ENCODE measurements around the gene SLC6A8. TPM values are rescaled to one million over a fixed set of nuclear protein-coding genes. Genes with fewer than 3 reads are reported as not detected.
"Not testable (repeated sequence)": the region's sequence is repeated elsewhere in the genome, so short reads cannot be mapped to it uniquely, and the experiment has no call there.

The SLC6A8 gene
- polyA plus RNA-seq, 1 donor = 43.1 TPM

- no peak for DNase-seq
These were observed 14.9 kb upstream of the SLC6A8 start for GRCh38 chrX:153672531-153673427.

DNA sequence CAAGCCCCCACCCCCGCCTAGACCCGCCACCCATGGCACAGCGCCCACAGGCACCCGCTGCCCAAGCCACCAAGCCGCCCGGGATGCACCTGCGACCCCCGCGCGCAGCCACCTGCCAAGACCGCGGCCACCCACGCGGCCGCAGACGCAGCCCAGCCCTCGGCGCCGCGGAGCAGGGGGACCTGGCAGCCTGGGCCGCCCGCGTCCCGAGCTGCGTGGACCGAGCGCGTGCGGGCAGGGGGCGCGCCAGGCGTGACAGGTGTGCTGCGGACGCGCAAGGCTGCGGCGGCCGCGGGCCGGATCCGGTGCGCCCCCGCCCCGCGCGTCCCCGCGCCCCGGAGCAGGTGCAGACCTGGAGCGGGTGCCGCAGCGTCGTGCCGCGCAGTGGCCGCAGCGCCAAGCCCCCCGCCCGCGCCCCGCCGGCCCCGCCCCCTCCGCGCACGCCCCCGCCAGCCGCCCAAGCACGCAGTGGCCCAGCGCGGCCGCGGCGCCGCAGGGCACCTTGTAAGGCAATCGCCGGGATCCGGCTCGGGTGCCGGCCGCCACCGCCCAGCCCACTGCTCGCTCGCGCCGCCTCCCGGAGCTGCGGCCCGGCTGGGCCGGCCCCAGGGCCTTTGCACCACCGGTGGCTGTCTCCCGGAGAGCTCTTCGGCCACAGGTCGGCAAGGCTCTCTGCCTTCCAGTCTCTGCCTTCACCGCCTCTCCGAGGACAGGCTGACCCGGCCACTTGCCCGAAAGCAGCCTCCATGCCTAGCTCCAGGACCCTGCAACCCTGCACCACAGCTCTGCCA, 14.1 kb upstream of the SLC6A8 start, which contains the start of gene PNCK:
PNCK (minus strand) TSS at position 386 of the 791 bp plus-strand sequence. CDS start 737 bp downstream, outside the sequence.
- no peak for DNase-seq

- DNase-seq = no peak
These were observed 13.4 kb upstream of the SLC6A8 start for GRCh38 chrX:153674219-153674851.

GRCh38 chrX:153681175-153681574, 6.6 kb upstream of the SLC6A8 start:
- DNase-seq = no peak

- not testable (repeated sequence) for DNase-seq
These were observed 4.2 kb upstream of the SLC6A8 start for GRCh38 chrX:153683486-153683885.

DNA sequence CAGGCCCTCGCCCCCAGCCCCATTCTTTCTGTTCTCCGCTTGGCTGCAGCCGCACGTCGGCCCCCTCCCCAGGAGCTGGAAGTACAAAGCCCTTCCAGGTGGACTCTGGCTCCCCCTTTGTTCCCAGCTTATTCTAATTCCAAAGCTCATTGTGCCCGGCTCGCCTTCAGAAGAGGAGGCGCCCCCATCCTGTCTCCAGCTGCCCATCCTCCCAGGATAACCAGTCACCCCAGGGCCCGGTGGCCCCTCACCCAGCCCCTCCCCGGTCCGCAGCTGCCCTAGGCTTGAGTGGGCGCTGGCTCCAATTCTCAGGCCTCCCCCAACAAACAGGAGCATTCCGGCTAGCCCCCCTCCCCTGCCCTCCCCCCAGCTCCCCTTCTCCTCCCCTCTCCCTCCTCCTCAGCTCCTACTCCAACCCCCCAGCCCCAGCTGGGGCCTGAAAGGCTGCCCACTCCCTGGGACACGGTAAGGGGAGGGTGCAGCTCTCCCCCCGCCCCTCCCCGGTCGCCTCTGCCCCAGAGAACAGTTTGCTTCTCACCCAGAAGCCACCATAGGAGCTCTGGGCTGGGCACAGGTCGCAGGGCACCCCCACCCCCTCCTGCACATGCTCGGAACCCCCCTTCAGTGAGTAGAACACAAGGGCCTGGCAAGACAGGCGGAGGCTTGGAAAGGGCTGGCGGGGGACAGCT, 3.1 kb upstream of the SLC6A8 start:
- DNase-seq = no peak

DNA sequence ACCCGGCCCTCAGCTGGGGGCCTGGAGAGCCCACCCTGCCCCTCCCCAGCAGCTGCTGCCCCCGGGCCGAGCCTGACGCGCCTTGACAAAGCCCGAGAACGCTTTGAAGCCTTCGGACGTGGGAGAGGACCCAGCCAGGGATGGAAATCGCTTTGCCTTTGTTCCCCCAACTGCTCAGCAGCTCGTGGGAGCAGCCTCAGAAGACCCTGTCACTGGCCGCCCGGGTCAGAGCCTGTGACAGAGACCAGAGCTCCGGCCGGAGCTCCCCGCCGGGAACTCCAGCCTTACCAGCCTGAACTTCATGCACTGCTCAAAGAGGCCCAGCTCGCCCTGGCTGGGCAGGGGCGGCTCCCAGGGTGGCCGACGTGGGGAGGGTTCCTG, 2.6 kb upstream of the SLC6A8 start:
- DNase-seq = no peak

DNA sequence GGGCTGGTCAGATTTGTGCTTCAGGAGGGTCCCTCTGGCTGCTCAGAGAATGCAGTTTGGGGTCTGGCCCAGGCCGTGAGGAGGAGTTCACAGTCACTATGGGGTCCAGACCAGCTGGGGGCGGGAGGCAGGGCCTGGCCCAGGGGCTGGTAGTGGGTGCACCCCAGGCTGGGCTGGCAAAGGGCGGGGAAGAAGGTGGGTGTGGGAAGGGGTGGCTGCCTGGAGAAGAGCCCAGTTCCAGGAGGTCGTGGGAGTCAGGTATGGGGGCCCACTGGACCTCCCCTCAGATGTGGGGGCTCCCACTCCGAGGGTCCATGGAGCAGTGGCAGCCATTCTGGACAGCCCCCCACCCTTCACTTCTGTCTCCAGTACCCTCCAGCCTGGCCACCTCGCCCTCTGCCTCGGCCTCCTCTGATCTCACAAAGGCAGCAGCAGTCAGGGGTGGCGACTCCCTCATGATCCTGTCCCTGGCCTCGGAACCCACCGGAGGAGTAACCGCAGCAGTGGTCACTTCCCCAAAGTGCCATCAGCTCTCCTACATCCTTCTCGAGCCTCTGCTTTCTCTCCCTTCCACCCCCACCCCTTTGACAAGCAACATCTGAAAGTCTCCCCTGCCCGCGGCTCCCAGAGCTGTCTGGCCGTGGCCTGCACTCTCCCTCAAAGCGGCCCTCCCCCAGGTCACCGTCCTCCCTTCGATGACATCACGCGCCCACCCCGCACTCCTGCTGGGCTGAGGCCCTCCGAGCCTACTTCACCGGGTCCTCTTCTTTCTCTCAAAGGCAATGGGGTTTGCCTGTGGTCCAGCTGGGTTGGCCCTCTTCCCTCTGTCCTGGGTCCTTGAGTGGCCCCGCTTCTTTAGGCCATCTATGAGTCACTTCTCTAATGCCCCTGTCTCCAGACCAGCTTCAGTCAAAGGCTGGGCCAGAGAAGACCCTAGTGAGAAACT, 1.7 kb upstream of the SLC6A8 start:
- no peak for DNase-seq

- DNase-seq = no peak
These were observed 1.0 kb upstream of the SLC6A8 start for GRCh38 chrX:153686711-153687110.

DNA sequence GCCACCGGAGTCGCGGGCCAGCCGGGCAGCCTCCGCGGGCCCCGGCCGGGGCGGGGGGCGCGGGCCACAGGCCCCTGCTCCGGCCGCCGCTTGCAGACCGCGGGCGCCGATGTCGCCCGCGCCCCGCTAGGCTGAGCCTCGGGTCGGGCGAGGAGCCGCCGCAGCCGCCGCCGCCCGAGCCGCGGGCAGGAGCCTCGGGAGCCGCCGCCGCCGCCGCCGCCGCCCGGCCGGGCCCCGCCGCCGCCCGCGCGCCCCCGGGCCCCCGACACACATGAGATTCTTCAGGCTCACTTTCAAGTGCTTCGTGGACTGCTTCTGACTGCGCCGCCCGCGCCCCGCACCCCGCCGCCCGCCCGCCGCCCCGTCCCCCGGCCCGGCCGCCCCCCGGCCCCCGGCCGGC, 345 bp downstream of the SLC6A8 start:
- no peak for DNase-seq

GRCh38 chrX:153688506-153688905, 780 bp downstream of the SLC6A8 start:
- no peak for DNase-seq

GRCh38 chrX:153688911-153689590, 1.3 kb downstream of the SLC6A8 start:
- DNase-seq = no peak

GRCh38 chrX:153689654-153690465, 2.1 kb downstream of the SLC6A8 start:
- no peak for DNase-seq

GRCh38 chrX:153690466-153690865, 2.7 kb downstream of the SLC6A8 start:
- DNase-seq = no peak

DNA sequence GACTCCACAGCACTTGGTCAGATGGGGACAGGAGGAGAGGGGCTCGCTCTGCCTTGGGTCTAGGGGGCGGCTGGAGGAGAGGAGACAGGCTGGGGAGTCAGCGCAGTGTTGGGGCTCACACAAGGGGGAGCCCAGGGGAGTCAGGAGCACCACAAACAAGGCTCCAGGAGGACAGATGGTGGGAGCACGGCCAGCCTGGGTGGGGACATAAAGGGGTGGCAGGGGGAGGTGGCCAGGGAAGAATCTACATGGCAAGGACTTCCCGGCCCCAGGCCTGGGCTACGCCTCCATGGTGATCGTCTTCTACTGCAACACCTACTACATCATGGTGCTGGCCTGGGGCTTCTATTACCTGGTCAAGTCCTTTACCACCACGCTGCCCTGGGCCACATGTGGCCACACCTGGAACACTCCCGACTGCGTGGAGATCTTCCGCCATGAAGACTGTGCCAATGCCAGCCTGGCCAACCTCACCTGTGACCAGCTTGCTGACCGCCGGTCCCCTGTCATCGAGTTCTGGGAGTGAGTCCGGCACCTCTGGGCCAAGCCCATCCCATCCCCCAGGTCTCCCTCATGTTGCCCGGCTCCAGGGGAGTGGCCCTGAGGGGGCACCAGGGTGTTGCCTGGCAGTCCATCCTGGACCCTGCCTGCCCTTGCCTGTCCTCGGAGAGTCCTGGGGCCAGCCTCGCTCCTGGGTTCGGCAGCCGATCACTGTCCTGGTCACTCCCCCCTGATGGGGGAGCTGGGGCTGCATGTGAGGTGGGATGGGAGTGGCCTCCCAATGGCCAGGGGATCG, 3.5 kb downstream of the SLC6A8 start:
- not testable (repeated sequence) for DNase-seq

DNA sequence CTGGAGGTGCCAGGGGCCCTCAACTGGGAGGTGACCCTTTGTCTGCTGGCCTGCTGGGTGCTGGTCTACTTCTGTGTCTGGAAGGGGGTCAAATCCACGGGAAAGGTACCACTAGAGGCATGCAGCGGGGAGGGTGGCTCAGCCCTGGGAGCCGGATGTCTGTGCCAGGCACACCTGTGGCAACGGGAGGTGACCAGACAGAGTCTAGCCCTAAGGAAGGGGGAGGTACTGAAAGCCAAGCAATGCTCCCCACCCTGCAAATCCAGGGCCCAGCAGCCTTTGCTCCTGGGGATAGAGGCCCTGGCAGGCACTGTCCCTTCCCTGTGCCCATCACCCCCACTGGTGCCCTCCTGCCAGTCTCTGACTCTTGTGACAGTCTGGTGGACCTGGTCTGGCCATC, 4.3 kb downstream of the SLC6A8 start:
- no peak for DNase-seq

GRCh38 chrX:153692611-153693156, 5.0 kb downstream of the SLC6A8 start:
- DNase-seq = no peak
